Upper lobe of right lung (tissue), 1 donor: ENCODE data around the gene SEC24A. TPM values are rescaled to one million over a fixed set of nuclear protein-coding genes. Genes with fewer than 3 reads are reported as not detected.
"Not testable (repeated sequence)": the region's sequence is repeated elsewhere in the genome, so short reads cannot be mapped to it uniquely, and the experiment has no call there.

Source experiments
- ATAC-seq: fragments of 200-7000 bp; cut with Tn5 transposase; one replicate; pipeline ENCODE4 v1.9.1; 2020; ENCODE audit warnings: mild to moderate bottlenecking, moderate library complexity
- DNase-seq: peaks from one replicate; pipeline ENCODE4 v3.0.0-alpha.2; 2020
- H3K27ac ChIP-seq: fragments of 200-600 bp; one replicate; pipeline ENCODE4 v1.8.0; 2022
- H3K27me3 ChIP-seq: fragments of 200-600 bp; one replicate; pipeline ENCODE4 v1.8.0; 2022; ENCODE audit warnings: mild to moderate bottlenecking
- H3K36me3 ChIP-seq: fragments of 200-600 bp; one replicate; pipeline ENCODE4 v1.8.0; 2022
- H3K4me1 ChIP-seq: fragments of 200-600 bp; one replicate; pipeline ENCODE4 v1.8.0; 2022
- H3K4me3 ChIP-seq: fragments of 200-600 bp; one replicate; pipeline ENCODE4 v1.8.0; 2022; ENCODE audit warnings: mild to moderate bottlenecking
- H3K9me3 ChIP-seq: fragments of 200-600 bp; one replicate; pipeline ENCODE4 v1.8.0; 2022
- CTCF ChIP-seq: fragments of 200-600 bp; IDR thresholded peaks from one replicate; pipeline ENCODE4 v1.8.0; 2022; ENCODE audit warnings: antibody characterized with exemption
- intact Hi-C: fragments of 100-400 bp; cut with DNase I; formaldehyde crosslinking; loops from one replicate; pipeline ENCODE4 v1.11.0; 2022
- total RNA-seq: library from RNA; stranded (reverse); fragmentation: NEBNext Ultra II Directional; extraction: Animal tissue kit (Norgen Biotek cat#: 25700); gene quantifications from one replicate; pipeline ENCODE4 v1.2.1, GENCODE V29; 2021
- donor health status: DM: no; HTN: yes; CAD: no; lungs with severe emphysema.

Gene SEC24A
- total RNA-seq, 1 donor from 2014 or later, result 21.7 TPM

GRCh38 chr5:134741052-134741451, 92.5 kb downstream of the SEC24A start:
- no peak overlapping the region for H3K27ac ChIP-seq
- peaks cover 15% of the 10 kb centered on the region for H3K4me1 ChIP-seq
- peaks cover 20% of the 10 kb centered on the region for H3K36me3 ChIP-seq
- TF ChIP-seq CTCF, result no peak
- H3K4me3 ChIP-seq, result no peak overlapping the region
- H3K27me3 ChIP-seq, result no peaks in the 10 kb centered on the region
- intact Hi-C loops, result no loop called here
- no peak for ATAC-seq
- H3K9me3 ChIP-seq, result no peaks in the 10 kb centered on the region
- DNase-seq, result peak; percentile 51

GRCh38 chr5:134742134-134742533, 93.5 kb downstream of the SEC24A start:
- H3K9me3 ChIP-seq, result no peaks in the 10 kb centered on the region
- intact Hi-C loops, result no loop called here
- peaks cover 20% of the 10 kb centered on the region for H3K36me3 ChIP-seq
- H3K27me3 ChIP-seq, result no peaks in the 10 kb centered on the region
- TF ChIP-seq CTCF, result no peak
- no peak overlapping the region for H3K4me3 ChIP-seq
- DNase-seq (no peak), ATAC-seq (no peak)
- H3K27ac ChIP-seq, result no peak overlapping the region
- peaks cover 15% of the 10 kb centered on the region for H3K4me1 ChIP-seq

GRCh38 chr5:134749415-134749814, 100.8 kb downstream of the SEC24A start:
- Histone ChIP-seq H3K9me3 (no peaks in the 10 kb centered on the region), H3K27me3 (no peaks in the 10 kb centered on the region), H3K36me3 (peaks cover 18% of the 10 kb centered on the region), H3K4me1 (no peaks in the 10 kb centered on the region), H3K4me3 (no peak overlapping the region), H3K27ac (no peak overlapping the region)
- ATAC-seq (no peak), DNase-seq (no peak)
- no peak for TF ChIP-seq CTCF
- intact Hi-C loops, result no loop called here

GRCh38 chr5:134758176-134758503, 109.6 kb downstream of the SEC24A start:
- Histone ChIP-seq H3K4me1 (peaks cover 14% of the 10 kb centered on the region), H3K9me3 (no peaks in the 10 kb centered on the region), H3K4me3 (peak overlapping the region; percentile 96), H3K27me3 (no peaks in the 10 kb centered on the region), H3K36me3 (no peaks in the 10 kb centered on the region), H3K27ac (peak overlapping the region; percentile 83)
- DNase-seq (no peak), ATAC-seq (no peak)
- TF ChIP-seq CTCF, result no peak
- intact Hi-C loops, result no loop called here

- peak within 1 kb of the TSS; percentile 83 for H3K27ac ChIP-seq
- peak within 1 kb of the TSS; percentile 96 for H3K4me3 ChIP-seq
- ATAC-seq (peak; percentile 100), DNase-seq (peak; percentile 97)
- H3K9me3 ChIP-seq, result no peaks in the 10 kb centered on the region
- H3K27me3 ChIP-seq, result no peaks in the 10 kb centered on the region
- H3K4me1 ChIP-seq, result peaks cover 14% of the 10 kb centered on the region
- peak; percentile 84 for TF ChIP-seq CTCF
- peaks cover under 1% of the 10 kb centered on the region for H3K36me3 ChIP-seq
- intact Hi-C loops, result no loop called here
Measured at GRCh38 chr5:134758504-134759341, 110.1 kb downstream of the SEC24A start, which contains the start of gene DDX46. TSS of gene DDX46 (plus strand) at chr5:134758779. CDS start at chr5:134758939, 160 bp downstream.

- intact Hi-C loops, H3K4me1 ChIP-seq, H3K27me3 ChIP-seq, H3K9me3 ChIP-seq, ATAC-seq, H3K27ac ChIP-seq, H3K4me3 ChIP-seq, DNase-seq: not testable (repeated sequence)
- peaks cover 88% of the 10 kb centered on the region for H3K36me3 ChIP-seq
Measured at GRCh38 chr5:134767528-134768291, 119.1 kb downstream of the SEC24A start.
